Hematopoietic multipotent progenitor cell treated with erythropoietin and hydrocortisone succinate and interleukin-3 and kit ligand, for 4 days (in vitro differentiated cells): ENCODE measurements around the gene TSN.

ENCODE experiments used
- DNase-seq: peaks from one replicate; pipeline ENCODE4 v3.0.0-alpha.2; 2015

TSN gene

GRCh38 chr2:121748202-121748601 is 7.2 kb upstream of the TSN start:
- DNase-seq: peak; percentile 68

- DNase-seq: peak; percentile 33
Measured at GRCh38 chr2:121754851-121755236, 607 bp upstream of the TSN start.

- no peak for DNase-seq
Measured at GRCh38 chr2:121764681-121765228, 9.3 kb downstream of the TSN start.

- no peak for DNase-seq
Measured at GRCh38 chr2:121766624-121767023, 11.2 kb downstream of the TSN start.

- no peak for DNase-seq
Measured at GRCh38 chr2:121768143-121768755, 12.8 kb downstream of the TSN start.

GRCh38 chr2:121771976-121772742 is 16.7 kb downstream of the TSN start:
- no peak for DNase-seq

- no peak for DNase-seq
Measured at GRCh38 chr2:121774235-121774634, 18.8 kb downstream of the TSN start.

- DNase-seq: no peak
Measured at GRCh38 chr2:121776361-121776760, 20.9 kb downstream of the TSN start.

GRCh38 chr2:121776885-121777698 is 21.6 kb downstream of the TSN start:
- DNase-seq: no peak

GRCh38 chr2:121777699-121778058 is 22.2 kb downstream of the TSN start:
- DNase-seq: no peak

GRCh38 chr2:121778741-121779487 is 23.5 kb downstream of the TSN start:
- DNase-seq: no peak

GRCh38 chr2:121783180-121783579 is 27.7 kb downstream of the TSN start:
- DNase-seq: no peak

- no peak for DNase-seq
Measured at GRCh38 chr2:121788685-121789084, 33.2 kb downstream of the TSN start.

- DNase-seq: no peak
Measured at GRCh38 chr2:121790276-121790956, 35.0 kb downstream of the TSN start.

GRCh38 chr2:121791290-121791689 is 35.8 kb downstream of the TSN start:
- DNase-seq: no peak

- DNase-seq: no peak
Measured at GRCh38 chr2:121791801-121792221, 36.4 kb downstream of the TSN start.

- DNase-seq: no peak
Measured at GRCh38 chr2:121793816-121794215, 38.4 kb downstream of the TSN start.

GRCh38 chr2:121794233-121794632 is 38.8 kb downstream of the TSN start:
- DNase-seq: no peak

- DNase-seq: no peak
Measured at GRCh38 chr2:121796239-121796638, 40.8 kb downstream of the TSN start.

GRCh38 chr2:121798617-121799016 is 43.2 kb downstream of the TSN start:
- no peak for DNase-seq

- DNase-seq: no peak
Measured at GRCh38 chr2:121801916-121802315, 46.5 kb downstream of the TSN start.

- no peak for DNase-seq
Measured at GRCh38 chr2:121803503-121803902, 48.1 kb downstream of the TSN start.
